GM18519 (cell line): Measurements from ENCODE around the gene IL1R2.

Source experiments
- ATAC-seq: cut with Tn5 transposase; IDR thresholded peaks from one replicate; pipeline ENCODE4 v1.9.1; 2021; ENCODE audit warnings: mild to moderate bottlenecking, moderate library complexity; ENCODE audit not compliant: unreplicated experiment, low FRiP score

IL1R2 gene

GRCh38 chr2:101974663-101975062 is 17.1 kb upstream of the IL1R2 start:
- ATAC-seq = no peak

- ATAC-seq = no peak
Measured at GRCh38 chr2:101975171-101975870, 16.4 kb upstream of the IL1R2 start.

DNA sequence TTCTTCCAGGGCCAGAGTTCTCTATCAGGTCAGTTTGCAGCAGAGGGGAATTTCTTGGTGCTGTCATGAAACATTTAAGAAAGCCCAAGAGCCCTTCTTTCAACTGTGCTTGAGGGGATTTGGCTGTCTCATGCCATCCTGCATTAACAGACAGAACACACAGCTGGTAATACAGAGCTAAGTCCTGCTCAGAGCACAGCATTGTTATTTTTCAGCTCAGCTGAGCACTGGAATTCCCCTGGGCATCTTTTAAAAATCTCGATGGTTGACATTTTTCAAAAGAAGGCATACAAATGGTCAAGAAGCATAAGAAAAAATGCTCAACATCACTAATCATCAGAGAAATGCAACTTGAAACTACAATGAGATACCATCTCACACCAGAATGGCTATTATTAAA is 14.9 kb upstream of the IL1R2 start:
- no peak for ATAC-seq

GRCh38 chr2:101980368-101980767 is 11.4 kb upstream of the IL1R2 start:
- no peak for ATAC-seq

- no peak for ATAC-seq
Measured at GRCh38 chr2:101981066-101981465, 10.7 kb upstream of the IL1R2 start.

- no peak for ATAC-seq
Measured at GRCh38 chr2:101981504-101981903, 10.3 kb upstream of the IL1R2 start.

DNA sequence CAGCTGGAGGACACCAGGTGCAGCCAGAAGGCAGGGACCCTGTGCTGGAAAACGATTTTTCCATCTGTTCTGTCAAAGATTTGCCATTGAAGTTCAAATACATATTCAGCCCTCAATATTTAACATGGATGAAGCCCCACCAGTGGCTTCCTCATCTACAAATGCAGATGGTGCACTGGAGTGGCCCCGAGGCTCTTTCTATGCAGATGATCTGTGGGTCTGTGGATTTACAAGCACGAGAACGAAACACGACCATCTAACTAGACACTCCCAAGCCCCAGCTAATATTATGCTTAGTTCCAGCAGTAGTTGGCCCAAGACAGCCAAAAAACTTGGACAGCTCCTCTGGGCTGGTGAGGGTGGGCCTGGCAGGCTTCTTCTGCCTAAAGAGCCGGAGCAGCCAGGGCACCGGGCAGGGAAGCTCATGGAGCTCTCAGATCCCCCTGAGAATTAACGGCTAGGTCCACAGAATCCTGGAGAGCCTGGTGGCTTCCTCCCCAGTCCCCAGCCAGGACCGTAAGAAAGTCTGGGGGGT is 9.2 kb upstream of the IL1R2 start:
- ATAC-seq = no peak

DNA sequence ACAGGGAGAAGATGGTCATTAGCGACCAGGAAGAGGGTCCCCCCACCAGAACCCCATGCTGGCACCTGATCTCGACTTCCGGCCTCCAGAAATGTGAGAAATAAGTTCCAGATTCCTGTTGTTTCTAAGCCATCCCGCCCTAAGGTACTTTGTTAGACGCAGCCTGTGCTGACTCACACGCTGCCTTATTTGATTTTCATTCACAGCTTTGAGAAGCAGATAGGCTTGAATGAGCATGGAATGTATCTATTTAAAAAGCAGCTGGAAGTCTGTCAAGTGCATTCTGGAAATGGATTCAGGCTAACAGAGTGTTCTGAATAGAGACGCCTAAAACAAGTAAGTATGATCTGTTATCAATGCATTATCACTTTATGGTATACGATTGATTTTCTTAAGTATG is 8.3 kb upstream of the IL1R2 start:
- no peak for ATAC-seq

DNA sequence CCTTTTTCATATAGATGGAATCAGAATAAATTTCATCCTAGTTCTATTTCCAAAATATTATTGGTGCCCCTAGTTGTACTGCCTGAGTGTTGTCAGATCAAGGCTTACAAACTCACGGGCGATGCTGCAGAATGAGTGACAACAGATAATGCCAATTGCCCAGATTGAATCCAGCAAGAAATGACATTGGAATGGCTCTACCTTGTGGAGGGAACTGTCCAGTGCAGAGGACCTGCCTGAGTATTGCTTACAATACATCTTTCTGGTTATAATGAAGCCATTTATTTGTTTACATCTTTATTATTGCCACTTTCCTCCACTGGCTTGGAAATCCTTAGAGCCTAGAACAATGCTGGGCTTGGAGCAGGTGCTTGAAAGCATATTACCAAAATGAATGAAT is 7.8 kb upstream of the IL1R2 start:
- ATAC-seq = no peak

DNA sequence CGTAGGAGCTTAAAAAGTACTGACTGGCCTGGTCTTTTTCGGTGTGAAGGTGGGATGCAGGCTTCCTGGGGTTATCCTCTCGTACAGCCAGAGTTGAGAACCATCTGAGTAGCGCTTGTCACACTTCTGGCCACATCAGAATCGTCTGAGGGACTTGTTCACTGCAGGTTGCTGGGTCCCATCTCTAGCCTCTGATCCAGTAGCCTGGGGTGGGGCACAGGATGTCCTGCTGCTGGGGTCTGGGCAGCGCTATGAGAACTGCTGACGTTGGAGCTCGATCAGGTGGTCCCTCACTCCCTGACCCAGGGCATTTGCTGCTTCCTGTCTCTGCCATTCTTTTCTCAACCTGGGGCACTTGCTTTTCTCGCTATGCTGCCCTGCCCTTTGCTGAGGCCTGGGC is 7.1 kb upstream of the IL1R2 start:
- no peak for ATAC-seq

GRCh38 chr2:101985101-101985792 is 6.5 kb upstream of the IL1R2 start:
- no peak for ATAC-seq

DNA sequence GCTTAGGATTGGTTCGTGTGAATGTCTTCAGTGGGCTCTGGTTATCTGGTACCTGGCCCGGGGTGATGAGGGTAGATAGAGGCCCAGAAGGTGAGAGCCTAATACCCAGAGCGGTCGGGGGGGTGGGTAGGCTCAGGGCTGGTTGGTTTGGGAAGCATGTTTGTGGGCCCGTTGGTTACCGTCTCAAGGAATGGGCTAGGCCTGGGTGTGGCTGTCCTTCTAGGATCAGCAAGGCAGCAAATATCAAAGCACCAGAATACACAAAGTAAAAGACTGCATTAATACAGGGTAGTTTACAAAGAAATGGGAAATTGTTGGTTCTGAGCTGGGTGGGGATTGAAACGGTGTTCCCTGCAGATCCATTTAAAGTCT is 6.0 kb upstream of the IL1R2 start:
- no peak for ATAC-seq

DNA sequence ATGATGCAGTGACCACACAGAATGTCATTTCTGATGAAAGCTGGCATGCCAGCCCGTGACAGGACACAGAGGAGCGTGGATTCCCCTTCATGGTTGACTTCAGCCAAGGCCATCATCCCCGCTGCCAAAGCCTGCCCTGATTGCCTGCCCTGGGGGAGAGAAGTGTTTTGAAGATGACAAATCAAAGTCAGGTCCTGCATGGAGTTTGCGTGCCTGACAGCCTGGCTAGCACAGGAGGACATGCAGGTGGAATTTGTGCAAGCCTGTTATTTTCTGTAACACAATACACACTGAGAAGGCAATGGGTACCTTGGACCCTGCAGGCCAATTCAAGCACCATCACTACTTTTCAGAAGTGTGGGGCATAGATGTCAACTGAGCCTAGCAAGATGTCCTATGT is 5.4 kb upstream of the IL1R2 start:
- no peak for ATAC-seq

GRCh38 chr2:101986804-101987740 is 4.7 kb upstream of the IL1R2 start:
- ATAC-seq = no peak

- ATAC-seq = no peak
Measured at GRCh38 chr2:101987832-101988231, 3.9 kb upstream of the IL1R2 start.

GRCh38 chr2:101988541-101988940 is 3.2 kb upstream of the IL1R2 start:
- ATAC-seq = no peak

DNA sequence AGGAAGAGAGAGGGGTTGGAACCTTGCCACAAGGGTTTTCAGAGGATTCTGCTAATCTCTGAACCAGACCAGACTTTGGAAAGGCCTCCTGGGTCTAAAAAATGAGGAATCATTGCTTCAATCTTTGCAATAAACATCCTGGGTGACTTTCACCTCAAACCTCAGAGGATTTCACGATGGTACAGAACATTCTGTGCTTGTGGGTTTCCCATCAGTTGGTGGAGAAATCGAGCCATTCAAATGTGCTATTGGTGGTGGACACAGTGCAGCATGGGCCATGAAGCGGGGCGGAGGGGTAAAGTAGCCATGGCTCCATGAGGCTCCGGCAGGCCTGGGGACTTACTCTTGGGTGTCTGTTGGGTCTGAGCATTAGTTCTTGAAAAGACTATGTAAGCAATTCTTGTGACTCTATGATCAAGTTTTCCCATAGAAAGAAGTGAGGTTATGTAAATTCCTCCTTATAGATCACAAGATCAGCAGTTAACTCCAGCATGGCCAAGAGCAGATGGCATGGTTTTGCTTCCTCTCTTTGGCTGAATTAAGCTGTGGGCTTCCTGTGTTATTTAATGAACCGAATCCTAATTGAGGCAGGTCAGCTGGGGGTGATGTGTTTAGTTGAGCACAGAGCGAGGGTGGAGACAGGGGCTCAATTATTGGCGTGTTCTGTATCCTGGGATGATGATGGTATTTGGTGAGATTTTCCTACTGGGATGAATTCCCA is 1.9 kb upstream of the IL1R2 start:
- no peak for ATAC-seq

DNA sequence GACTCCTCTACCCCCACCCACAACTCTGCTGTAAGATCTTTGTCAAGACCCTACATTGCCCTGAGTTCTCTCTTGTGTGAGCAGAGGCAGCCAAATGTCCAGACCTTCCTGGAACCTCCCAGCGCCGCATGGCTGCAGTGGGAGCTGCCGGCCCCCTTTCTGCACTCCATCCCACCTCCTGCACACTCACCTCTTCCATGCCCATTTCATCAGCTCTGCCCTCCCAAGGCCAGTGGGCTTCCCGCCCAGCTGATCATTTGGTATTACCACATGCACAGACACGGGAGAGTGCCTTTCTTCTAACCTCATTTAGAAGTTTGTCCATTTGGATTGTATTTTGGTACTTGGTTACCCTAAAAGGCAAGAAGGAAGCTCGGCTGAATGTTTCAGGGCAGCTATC is 2.0 kb downstream of the IL1R2 start:
- no peak for ATAC-seq

- no peak for ATAC-seq
Measured at GRCh38 chr2:101995019-101995418, 3.3 kb downstream of the IL1R2 start.

GRCh38 chr2:101995804-101996203 is 4.0 kb downstream of the IL1R2 start:
- ATAC-seq = no peak

- ATAC-seq = no peak
Measured at GRCh38 chr2:101998556-101998895, 6.8 kb downstream of the IL1R2 start.
